Heart left ventricle (tissue), 16 donors: ENCODE results near the gene COPS8. TPM values are rescaled to one million over a fixed set of nuclear protein-coding genes. Genes with fewer than 3 reads are reported as not detected.

Experiments used
- ATAC-seq, 4 donors: fragments of 200-7000 bp; cut with Tn5 transposase; one replicate each; pipeline ENCODE4 v1.9.1; 2020 to 2022; ENCODE audit warnings: moderate library complexity in 4 of 4, mild to moderate bottlenecking in 3 of 4, moderate number of reproducible peaks in 1 of 4
- DNase-seq, 5 donors: peaks; one replicate each; pipeline ENCODE4 v3.0.0-alpha.2; 2020
- H3K27ac ChIP-seq, 12 donors: fragments of 200-600 bp; sonication (generic) in 4 of 12; one replicate each; pipeline versions ENCODE4 v1.5.0 to v1.8.0; 2016 to 2022; ENCODE audit warnings: mild to moderate bottlenecking in 2 of 12
- H3K27me3 ChIP-seq, 9 donors: fragments of 200-600 bp; sonication (generic) in 2 of 9; one replicate each; pipeline versions ENCODE4 v1.5.1 to v1.8.0; 2016 to 2022; ENCODE audit warnings: mild to moderate bottlenecking in 3 of 9
- H3K36me3 ChIP-seq, 9 donors: fragments of 200-600 bp; sonication (generic) in 2 of 9; one replicate each; pipeline versions ENCODE4 v1.5.0 to v1.8.0; 2018 to 2022; ENCODE audit warnings: mild to moderate bottlenecking in 2 of 9
- H3K4me1 ChIP-seq, 12 donors: fragments of 200-600 bp; sonication (generic) in 4 of 12; one replicate each; pipeline versions ENCODE4 v1.5.0 to v1.8.0; 2016 to 2022; ENCODE audit warnings: mild to moderate bottlenecking in 3 of 12
- H3K4me3 ChIP-seq, 12 donors: fragments of 200-600 bp; sonication (generic) in 4 of 12; one replicate each; pipeline versions ENCODE4 v1.5.0 to v1.8.0; 2017 to 2022; ENCODE audit warnings: mild to moderate bottlenecking in 9 of 12, moderate library complexity in 4 of 12
- H3K9me3 ChIP-seq, 12 donors: fragments of 200-600 bp; sonication (generic) in 4 of 12; one replicate each; pipeline versions ENCODE4 v1.5.0 to v1.8.0; 2016 to 2022; ENCODE audit warnings: mild to moderate bottlenecking in 1 of 12
- CTCF ChIP-seq, 12 donors: fragments of 200-600 bp; sonication (generic) in 4 of 12; IDR thresholded peaks; one replicate each; pipeline versions ENCODE4 v1.5.0 to v1.8.0; 2018 to 2022; ENCODE audit warnings: antibody characterized with exemption in 12 of 12, mild to moderate bottlenecking in 5 of 12
- POLR2A ChIP-seq, 2 donors: fragments of 450-650 bp; IDR thresholded peaks; one replicate each; pipeline ENCODE4 v1.6.1; 2017; ENCODE audit warnings: antibody characterized with exemption in 2 of 2, mild to moderate bottlenecking in 2 of 2, moderate library complexity in 2 of 2
- WGBS, 4 donors: extraction: QIAGEN DNeasy Blood & Tissue Kit in 2 of 4; methylation state at CpG; one replicate each; pipeline versions ENCODE4 v1.1.5 to v1.1.7; 2013 to 2018; 5-methylcytosine and 5-hydroxymethylcytosine counted together
- intact Hi-C, 10 donors: fragments of 100-400 bp; cut with DNase I; formaldehyde crosslinking; loops; one replicate each; pipeline versions ENCODE4 v1.11.1 to v1.14.2; 2022
- polyA plus RNA-seq, 2 donors: library from polyadenylated mRNA; stranded (reverse); fragments of 200-250 nt; gene quantifications; one replicate each; pipeline ENCODE4 v1.2.3, GENCODE V29; 2013
- total RNA-seq, 9 donors: library from RNA; depleted of rRNA in 2 of 9; stranded (reverse); fragments of >200 nt in 2 of 9; fragmentation: NEBNext Ultra II Directional in 3 of 9; extraction: Animal tissue kit (Norgen Biotek cat#: 25700) in 3 of 9; gene quantifications; one replicate each; pipeline versions ENCODE4 v1.1.0 to v1.2.4, GENCODE V29; 2016 to 2023
- donor health status: ischemic (EF 13 %, LVEDD 7.1; RV severe dilation, severe dysfunction).
- donor health status: healthy with polysubstance abuse.
- donor health status: DM: no; HTN: yes; CAD: no.
- donor health status: DM: no; HTN: no; CAD: no.
- donor health status: ischemic (EF 25% LVEDD 6.9; RV normal size, moderate dysfunction).
- donor health status: ischemic (EF 25% LVEDD 5.7; RV mildly dilated, moderate dysfunction).
- donor health status: healthy.
- donor health status: DM: yes; HTN: yes; CAD: no.
- donor health status: ischemic (EF 35%, LVEDD 5.7; RV mildly dilated, moderate dysfunction).
- donor health status: nonischemic (EF 11% LVEDD 7.7; RV severe dilation, severe dysfunction).
- donor health status: DM: yes; HTN: yes; CAD: no.
- donor health status: PGD.
- donor health status: ischemic (EF 29% LVEDD 5.4; RV normal size, mild dysfunction).
- donor health status: nonischemic (EF 23%, LVEDD 6.1; RV moderate dilation, normal function).

The COPS8 gene
- total and polyA plus RNA-seq, 11 donors, result 34.7 to 231 (median 93.0) TPM

DNA sequence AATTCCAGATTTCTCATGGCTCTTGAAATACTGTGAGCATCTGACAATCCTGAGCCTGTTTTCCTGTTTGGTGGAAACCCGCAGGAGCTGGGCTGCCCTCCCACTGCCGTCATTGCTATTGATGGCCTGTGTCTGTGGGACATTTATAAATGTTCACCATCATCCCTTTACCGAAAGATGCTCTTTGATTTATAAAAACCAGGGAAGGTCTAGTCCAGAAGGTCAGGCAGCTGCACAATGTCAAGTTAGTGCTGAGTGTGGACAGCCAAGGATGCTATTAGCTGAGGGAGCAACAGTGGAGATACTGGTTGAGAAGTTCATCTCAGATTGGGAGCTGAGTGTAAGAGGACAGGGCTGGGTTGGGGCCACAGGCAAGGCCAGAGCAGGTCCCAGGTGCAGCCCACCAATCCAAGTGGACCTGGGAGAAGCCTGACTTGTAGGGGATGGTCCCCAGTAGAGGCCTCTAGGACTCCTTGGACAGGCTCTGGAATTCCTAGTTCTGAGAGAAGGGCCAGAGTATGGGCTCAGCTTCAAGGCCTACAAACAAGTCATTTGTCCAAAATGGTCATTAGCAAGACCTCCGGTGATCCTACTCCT is 55.1 kb downstream of the COPS8 start:
- intact Hi-C loops, result no loop called here
- TF ChIP-seq POLR2A (IDR thresholded peaks at IDR 0.05) (no peak), CTCF (IDR thresholded peaks at IDR 0.05) (no peak)
- Histone ChIP-seq H3K4me1 (no peaks in the 10 kb centered on the region), H3K4me3 (no peak overlapping the region), H3K9me3 (peaks cover 0 to 6% (median 0%) of the 10 kb centered on the region in 12 donors), H3K36me3 (no peaks in the 10 kb centered on the region), H3K27ac (peak overlapping the region in 4 of 12 donors; percentile 34 to 70 (median 48)), H3K27me3 (no peaks in the 10 kb centered on the region)
- 92 to 99% (median 94%) methylated on average over 4 of the region's 4 CpGs for WGBS, 4 donors
- no peak for DNase-seq
- ATAC-seq, result peak in 2 of 4 donors; percentile 24 to 34

DNA sequence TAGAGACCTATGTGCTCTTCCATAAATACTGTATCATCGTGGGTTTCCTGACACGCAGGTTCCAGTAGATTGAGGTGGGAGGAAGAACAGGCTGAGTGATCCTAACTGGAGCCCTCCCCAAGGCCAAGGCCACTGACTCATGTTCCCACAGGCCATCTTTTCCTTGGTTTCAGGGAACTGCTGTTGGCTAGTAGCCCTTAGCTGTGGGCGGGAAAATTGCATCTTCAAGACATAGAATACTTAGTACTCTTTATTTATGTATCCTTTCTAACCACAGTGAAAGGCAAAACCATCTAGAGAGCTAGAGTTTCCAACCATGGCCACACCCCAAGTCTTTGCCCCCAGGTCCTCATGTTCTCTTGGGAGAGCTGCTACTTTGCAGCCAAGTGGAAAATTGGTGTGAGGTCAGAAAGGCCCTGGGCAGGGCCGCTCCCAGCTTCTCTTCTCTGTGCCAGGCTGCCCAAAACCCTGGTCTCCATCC is 55.9 kb downstream of the COPS8 start:
- H3K27ac ChIP-seq, result peak overlapping the region in 4 of 12 donors; percentile 9 to 70 (median 40)
- no peak for TF ChIP-seq POLR2A (IDR thresholded peaks at IDR 0.05)
- no peak for TF ChIP-seq CTCF (IDR thresholded peaks at IDR 0.05)
- ATAC-seq (peak in 3 of 4 donors; percentile 19 to 83 (median 26)), DNase-seq (peak in 1 of 5 donors; percentile 73)
- H3K27me3 ChIP-seq, result no peaks in the 10 kb centered on the region
- H3K36me3 ChIP-seq, result no peaks in the 10 kb centered on the region
- intact Hi-C loops, result no loop called here
- no peaks in the 10 kb centered on the region for H3K4me1 ChIP-seq
- peaks cover 0 to 14% (median 6%) of the 10 kb centered on the region in 12 donors for H3K9me3 ChIP-seq
- WGBS, 4 donors, result 85 to 90% (median 87%) methylated on average over 3 to 4 of the region's 4 CpGs
- no peak overlapping the region for H3K4me3 ChIP-seq

DNA sequence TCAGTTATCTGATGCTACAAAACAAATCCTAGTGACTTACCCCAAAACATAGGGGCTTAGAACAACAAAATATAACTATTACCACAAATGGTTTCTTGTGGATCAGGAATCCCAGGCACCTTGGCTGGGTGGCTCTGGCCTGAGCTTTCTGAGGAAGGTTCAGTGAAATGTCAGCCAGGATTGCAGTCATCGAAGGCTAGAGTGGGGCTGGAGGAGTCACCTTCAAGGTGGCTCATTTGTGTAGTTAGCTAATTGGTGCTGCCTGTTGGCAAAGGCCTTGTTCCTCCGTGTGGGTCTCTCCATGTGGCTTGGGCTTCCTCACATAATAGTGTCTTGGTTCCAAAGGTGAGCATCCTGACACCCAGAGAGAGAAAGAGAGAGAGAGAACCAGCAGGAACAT is 57.4 kb downstream of the COPS8 start:
- Histone ChIP-seq H3K4me1 (no peaks in the 10 kb centered on the region), H3K9me3 (peaks cover 0 to 29% (median 18%) of the 10 kb centered on the region in 12 donors), H3K27ac (peak overlapping the region in 5 of 12 donors; percentile 14 to 70 (median 33)), H3K27me3 (no peaks in the 10 kb centered on the region), H3K4me3 (no peak overlapping the region), H3K36me3 (no peaks in the 10 kb centered on the region)
- DNase-seq (no peak), ATAC-seq (no peak)
- TF ChIP-seq CTCF (IDR thresholded peaks at IDR 0.05) (no peak), POLR2A (IDR thresholded peaks at IDR 0.05) (no peak)
- 74 to 87% (median 82%) methylated on average over 2 of the region's 2 CpGs for WGBS, 4 donors
- intact Hi-C loops, result no loop called here

DNA sequence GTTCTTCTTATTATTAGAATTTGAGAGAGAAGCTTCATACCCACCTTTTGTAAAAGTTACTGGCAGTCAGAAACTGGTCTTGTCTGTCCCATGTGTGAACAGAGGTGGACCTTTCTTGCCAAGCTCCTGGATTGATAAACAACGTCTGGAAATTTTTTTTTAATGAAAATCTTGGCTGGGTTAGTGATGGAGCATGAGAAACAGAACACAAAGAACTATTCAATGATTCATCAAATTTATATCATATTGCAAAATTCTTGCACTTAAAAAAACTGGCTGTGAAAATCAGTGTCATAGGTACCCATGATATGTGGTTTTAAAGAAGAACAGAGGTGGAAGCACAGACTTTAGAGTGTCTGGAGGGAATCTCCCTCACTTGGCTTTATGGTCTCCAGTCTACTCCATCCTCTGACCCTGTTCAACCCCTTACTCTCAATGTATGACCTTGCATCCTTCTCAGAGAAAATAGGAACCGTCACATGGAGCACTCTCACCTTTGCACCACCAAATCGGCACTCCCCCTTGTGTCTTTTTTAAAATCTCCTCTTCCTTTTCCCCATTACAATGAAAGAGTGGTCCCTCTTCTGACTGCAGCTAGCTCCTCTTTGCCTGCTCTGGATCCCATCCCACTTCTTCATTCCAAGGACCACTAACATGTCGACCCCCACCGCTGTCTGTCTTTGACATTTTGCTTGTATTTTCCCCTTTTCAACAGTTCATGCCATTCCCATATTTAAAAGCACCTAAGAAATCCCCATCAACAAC is 58.2 kb downstream of the COPS8 start:
- Histone ChIP-seq H3K4me3 (no peak overlapping the region), H3K27me3 (no peaks in the 10 kb centered on the region), H3K27ac (peak overlapping the region in 4 of 12 donors; percentile 33 to 70 (median 52)), H3K36me3 (no peaks in the 10 kb centered on the region), H3K4me1 (no peaks in the 10 kb centered on the region), H3K9me3 (peaks cover 0 to 32% (median 18%) of the 10 kb centered on the region in 12 donors)
- 80 to 85% (median 82%) methylated on average over 5 of the region's 5 CpGs for WGBS, 4 donors
- TF ChIP-seq CTCF (IDR thresholded peaks at IDR 0.05) (no peak), POLR2A (IDR thresholded peaks at IDR 0.05) (no peak)
- intact Hi-C loops, result no loop called here
- ATAC-seq (peak in 1 of 4 donors; percentile 64), DNase-seq (no peak)
